Midbrain (tissue), 1 donor: ENCODE measurements around the gene RAB3D.
A peak's percentile ranks its signal among the peaks of the same experiment; 100 is the strongest.
"Not testable (repeated sequence)": the region's sequence is repeated elsewhere in the genome, so short reads cannot be mapped to it uniquely, and the experiment has no call there.

Experiments used
- DNase-seq: peaks from one replicate; lab custom pipeline; 2025; lab: John Stamatoyannopoulos, UW

Gene RAB3D

DNA sequence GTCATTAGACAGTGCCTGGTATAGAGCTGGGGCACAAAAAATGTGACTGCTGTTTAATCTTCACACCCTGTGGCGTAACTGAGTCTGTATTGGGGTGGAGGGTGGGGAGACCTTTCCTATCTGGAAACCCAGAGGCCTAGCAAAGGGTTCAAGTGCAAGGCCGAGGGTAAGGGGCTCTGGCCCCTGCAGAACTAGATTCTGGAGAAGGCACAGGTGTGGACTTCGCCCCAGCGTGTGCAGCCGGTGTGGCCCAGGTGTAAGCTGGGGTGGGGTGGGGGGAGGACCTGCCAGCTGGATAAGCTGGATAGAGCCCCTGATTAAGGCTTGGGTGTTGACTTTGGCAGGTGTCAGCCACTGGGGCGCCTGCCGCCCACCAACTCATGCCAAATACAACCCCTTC is 1.3 kb downstream of the RAB3D start:
- DNase-seq, result no peak

DNA sequence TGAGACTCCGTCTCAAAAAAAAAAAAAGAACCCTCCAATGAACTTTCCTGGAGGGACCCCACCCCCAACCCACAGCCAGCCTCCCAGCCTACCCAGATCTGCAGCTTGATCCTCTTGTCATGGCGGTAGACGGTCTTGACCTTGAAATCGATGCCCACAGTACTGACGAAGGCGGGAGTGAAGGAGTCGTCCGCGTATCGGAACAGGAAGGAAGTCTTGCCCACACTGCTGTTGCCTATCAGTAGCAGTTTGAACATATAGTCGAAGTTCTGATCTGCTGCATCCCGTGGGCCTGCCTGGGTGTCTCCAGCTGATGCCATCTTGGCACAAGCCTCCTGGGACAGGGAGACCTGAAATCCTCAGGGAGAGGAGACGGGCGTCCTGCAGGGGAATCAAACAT is 2.4 kb downstream of the RAB3D start:
- no peak for DNase-seq

DNA sequence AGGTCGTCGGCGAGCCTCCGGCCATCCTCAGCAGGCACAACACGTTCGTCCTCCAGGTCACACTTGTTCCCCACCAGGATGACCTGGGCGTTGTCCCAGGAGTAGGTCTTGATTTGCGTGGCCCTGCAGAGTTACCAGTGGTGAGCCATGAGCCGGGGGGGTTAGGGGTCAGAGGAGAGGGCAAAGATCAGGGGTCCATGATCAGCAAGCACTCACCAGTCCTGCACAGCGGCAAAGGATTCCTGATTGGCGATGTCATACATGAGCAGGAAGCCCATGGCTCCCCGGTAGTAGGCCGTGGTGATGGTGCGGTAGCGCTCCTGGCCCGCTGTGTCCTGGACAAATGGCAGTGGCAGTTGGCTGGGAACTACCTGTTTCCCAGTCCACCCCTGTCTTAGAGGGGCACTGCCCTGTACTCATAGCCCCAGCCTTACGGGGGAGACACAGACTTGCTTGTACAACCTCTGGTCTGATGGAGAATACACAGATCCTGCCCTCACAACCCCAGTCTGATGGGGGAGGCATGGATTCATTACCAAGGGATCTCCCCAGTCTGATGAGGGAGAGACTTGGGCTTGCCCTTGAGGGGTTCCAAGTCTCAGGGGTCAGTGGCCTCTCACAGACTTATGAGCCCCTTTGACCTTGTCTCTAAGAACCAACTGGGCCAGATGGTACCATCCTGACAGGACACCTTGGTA is 3.9 kb downstream of the RAB3D start:
- no peak for DNase-seq

DNA sequence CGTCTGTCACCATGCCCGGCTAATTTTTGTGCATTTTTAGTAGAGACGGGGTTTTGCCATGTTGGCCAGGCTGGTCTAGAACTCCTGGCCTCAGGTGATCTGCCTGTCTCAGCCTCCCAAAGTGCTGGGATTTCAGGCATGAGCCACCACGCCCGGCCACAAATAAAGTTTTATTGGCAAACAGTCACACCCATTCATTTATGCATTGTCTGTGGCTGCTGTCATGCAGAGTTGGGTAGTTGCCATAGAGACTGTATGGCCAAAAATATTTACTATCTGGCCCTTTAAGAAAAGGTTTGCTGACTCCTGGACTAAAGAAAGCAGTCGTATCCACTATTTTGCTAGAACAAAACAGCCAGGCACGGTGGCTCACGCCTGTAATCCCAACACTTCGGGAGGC is 5.6 kb downstream of the RAB3D start:
- DNase-seq, result not testable (repeated sequence)

DNA sequence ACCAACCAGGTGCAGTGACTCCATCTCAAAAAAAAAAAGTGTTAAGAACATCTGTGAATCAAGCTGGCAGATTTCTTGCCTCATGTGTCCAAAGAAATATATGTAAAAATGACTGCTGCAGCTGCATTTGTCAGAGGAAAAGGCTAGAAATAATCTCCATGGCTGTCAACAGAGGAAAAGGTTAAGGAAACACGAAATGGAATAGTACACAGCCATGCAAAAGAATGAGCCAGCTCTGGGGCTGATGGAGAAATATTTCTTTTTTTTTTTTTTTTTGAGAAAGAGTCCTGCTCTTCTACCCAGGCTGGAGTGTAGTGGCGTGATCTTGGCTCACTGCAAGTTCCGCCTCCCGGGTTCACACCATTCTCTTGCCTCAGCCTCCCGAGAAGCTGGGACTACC is 6.6 kb downstream of the RAB3D start:
- no peak for DNase-seq

DNA sequence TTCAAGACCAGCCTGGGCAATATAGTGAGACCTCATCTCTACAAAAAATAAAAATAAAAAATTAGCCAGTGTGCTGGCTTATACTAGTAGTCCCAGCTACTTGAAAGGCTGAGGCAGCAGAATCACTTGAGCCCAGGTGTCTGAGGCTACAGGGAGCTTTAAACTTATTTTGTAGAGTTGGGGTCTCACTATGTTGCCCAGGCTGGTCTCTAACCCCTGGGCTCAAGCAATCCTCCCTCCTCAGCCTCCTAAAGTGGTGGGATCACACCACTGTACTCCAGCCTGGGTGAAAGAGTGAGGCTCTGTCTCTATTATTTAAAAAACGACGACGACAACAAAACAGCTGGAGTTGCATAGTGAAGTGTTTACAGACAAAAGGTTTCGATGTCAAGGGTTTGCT is 8.0 kb downstream of the RAB3D start:
- no peak for DNase-seq

DNA sequence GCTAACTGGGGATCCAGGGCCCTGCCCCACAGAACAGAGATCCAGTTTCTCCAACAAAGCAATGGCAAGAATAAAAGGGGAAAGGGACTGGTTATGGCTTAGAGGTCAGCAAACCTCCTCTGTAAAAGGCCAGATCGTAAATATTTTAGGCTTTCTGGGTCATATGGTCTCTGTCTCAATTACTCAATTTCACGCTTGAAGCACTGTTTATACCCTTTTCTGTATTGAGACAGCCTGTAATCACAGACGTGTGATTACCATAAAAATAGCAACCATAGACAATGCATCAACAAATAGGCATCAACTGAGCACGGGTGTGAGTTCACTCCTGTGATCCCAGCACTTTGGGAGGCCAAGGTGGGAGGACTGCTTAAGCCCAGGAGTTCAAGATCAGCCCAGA is 9.3 kb downstream of the RAB3D start:
- no peak for DNase-seq

DNA sequence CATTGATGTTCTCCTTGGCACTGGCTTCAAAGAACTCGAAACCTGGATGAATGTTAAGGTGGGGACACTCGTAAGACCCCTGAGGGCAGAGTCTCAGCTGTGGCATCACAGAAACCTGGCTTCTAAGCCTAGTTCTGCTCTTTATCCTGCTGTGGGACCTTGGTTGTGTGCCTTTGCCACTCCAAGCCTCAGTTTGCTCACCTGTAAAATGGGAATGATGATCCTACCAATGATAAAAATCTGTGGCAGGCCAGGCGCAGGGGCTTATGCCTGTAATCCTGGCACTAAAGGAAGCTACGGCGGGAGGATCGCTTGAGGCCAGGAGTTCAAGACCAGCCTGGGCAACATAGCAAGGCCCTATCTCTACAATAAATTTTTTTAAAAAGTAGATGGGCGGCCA is 13.9 kb downstream of the RAB3D start:
- no peak for DNase-seq

DNA sequence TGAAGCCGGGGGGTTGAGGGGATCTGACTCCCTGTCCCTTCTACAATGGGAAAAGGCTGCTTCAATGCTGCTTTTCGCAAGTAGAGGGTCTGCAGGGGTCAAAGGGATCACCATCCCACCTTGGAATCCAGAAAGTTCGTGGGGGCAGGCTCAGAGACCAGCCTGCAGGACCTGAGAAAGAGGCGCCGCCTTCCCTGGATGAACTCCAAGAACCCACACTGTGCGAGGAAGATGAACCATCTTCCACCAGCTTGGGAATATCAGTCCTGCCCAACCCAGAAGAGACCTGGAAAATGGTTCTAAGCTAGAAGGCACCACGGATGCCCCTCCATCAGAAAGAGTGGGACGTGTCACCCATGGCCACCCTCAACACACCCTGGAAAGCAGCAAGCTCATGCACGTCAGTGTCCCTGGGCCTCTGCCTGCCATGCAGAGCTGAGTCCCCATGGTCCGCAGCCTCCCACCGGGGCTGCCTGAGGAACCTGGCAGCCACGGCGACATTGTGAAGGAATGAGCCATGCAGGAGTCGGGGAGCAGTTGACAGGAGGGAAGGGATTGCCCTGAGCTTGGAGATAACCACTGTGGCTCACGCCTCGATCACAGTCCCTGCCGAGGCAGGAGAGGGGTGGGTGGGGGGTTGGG is 14.6 kb downstream of the RAB3D start:
- no peak for DNase-seq

DNA sequence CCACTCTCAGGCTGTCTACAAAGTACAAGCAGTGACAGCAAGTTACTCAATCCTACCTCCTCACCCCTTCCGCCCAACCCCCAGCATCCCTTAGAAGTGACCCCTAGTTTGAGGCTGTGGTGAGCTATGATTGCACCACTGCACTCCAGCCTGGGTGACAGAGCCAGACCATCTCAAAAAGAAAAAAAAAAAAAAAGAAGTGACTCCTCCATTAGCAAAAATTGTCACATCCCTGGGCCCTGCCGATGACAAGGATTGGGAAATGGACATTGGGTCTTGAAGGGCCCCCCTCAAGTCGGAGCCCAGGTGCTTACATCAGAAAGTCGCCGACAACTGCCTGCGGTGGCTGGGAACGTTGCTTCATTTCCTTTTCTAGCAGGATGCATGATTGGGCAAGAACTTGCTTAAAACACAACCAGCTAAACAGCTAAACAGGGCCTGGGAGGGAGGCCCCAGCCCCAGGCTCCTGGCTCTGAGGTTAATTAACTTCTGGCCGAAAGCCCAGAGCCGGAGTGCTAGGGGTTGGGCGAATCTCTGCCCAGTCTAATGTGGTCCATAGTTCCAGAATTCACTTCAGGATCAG is 15.3 kb downstream of the RAB3D start:
- peak; percentile 66 for DNase-seq

DNA sequence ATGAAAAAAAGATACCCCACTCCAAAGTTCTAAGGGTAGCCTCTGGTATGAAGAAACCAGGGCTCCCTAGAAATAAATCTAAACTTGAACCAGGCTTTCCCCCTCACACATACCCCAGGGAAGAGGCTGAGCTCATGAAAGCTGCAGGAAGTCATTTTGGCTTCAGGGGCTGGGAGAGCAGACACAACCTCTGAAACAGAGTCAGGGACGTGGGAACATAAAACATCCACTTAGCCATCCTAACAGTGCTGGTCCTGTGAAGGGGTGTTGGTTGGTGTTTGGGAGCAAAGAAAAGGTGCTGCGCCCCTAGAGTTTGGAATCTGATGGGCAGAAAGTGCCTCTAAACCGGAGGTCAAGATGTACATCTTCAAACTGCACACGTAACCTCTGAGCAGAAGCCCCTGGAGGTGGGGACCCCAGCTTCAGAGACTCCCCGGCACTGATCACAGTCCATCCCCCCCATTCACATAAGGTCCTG is 15.8 kb downstream of the RAB3D start:
- no peak for DNase-seq

DNA sequence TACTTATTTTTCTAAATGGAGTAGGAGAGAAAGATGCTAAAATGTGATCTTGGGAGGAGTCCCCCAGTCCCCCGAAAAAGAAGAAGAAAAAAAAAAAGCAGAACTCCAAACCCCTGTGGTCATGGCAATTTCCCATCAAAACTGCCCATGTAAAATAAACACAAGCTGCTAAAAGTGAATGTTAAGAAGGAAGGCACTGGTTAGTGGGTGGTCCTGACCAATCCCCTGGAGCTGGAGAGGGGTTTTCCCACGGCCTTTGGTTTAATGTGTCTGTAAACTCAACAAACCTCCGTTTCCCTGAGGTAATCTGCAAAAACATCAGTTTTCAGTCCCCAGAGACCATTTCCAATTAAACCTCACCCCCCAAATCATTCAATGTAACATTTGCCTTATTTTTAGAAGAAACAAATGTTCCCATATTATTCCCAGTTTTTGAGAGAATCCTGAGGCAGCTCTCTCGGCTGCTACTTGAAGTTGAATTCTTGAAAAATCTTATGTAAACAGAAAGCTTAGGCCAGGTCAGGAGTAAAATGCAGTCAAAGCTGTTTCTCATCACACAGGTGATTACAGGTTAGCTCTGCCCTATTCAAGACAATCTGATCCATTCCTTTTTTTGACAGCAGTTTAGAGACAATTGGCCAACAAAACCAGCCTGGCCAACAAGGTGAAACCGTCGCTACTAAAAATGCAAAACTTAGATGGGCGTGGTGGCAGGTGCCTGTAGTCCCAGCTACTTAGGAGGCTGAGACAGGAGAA is 17.0 kb downstream of the RAB3D start:
- no peak for DNase-seq

DNA sequence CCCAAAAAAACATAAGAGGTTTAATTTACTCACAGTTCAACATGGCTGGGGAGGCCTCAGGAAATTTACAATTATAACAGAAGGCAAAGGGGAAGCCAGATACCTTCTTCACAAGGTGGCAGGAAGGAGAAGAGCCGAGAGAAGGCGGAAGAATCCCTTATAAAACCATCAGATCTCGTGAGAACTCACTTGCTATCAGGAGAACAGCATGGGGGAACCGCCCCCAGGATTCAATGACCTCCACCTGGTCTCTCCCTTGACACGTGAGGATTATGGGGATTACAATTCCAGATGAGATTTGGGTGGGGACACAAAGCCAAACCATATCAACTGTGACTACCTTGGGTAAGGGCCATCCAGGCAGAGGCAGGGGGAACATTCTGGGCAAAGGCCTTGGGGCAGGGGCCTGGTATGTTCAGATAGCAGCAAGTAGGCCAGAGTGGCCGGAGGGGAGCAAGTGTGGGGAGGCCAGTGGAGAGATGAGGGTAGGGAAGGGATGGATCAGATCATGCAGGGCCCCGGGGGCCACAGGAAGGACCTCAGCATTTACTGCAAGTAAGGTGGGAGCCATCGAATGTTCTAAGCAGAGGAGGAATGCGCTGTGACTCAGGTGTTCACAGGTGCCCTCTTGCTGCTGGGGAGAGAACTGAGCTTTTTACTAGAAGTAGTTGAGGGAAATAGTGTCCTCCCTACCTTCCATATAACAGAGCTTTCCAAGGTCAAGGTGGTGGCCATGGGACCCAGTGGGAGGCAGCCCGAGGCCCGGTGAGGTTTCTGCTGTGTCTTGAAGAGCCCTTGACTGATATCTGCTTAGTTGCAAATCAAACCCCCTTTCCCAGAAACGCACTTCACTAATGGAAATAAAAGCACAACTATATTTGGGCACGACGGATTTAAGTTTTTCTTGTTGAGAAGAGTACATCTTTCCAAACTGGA is 18.0 kb downstream of the RAB3D start:
- no peak for DNase-seq

DNA sequence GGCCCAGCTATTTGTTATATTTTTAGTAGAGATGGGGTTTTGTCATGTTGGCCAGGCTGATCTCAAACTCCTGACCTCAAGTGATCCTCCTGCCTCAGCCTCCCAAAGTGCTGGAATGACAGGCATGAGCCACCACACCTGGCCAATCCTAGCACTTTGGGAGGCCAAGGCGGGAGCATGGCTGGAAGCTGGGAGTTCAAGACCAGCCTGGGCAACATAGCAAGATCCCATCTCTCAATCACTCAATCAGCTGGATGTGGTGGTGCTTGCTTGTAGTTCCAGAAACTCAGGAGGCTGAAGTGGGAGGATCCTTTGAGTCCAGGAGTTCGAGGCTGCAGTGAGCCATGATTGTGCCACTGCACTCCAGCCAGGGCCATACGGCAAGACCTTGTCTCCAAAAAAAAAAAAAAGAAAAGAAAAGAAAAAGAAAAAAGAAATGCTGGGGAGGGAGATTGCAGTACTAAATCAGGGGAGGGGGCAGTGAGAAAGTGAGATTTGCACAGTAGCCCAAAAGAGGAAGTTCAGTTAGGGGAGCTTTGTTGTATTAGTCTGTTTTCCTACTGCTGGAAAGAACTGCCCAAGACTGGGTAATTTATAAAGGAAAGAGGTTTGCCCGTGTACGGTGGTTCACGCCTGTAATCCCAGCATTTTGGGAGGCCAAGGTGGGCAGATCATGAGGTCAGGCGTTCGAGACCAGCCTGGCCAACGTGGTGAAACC is 19.0 kb downstream of the RAB3D start:
- not testable (repeated sequence) for DNase-seq

DNA sequence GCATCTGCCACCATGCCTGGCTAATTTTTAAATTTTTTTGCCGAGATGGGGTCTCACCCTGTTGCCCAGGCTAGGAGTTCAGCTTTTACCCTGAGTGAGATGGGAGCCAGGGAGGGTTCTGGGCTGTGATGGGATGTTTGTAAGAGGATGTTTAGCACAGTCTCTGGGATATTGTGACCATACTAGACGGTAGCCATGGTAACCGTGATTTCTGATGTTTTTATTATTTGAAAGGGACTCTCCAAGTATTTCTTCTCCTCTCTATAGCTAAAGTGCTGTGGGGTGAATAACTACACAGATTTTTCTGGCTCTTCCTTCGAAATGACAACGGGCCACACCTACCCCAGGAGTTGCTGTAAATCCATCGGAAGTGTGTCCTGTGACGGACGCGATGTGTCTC is 33.1 kb downstream of the RAB3D start:
- no peak for DNase-seq

DNA sequence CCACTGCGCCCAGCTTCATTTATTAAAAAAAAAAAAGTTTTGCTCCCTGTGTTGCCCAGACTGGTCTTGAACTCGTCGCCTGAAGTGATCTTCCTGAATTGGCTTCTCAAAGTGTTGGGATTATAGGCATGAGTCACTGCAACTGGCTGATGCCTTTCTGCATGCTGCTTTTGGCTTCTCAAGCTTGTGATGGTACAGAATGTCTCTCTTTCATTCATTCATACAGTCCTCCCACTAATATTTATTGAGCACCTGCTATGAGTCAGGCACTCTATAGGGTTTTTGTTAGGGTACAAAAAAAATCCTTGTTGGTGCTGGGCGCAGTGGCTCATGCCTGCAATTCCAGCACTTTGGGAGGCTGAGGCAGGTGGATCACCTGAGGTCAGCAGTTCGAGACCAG is 34.5 kb downstream of the RAB3D start:
- no peak for DNase-seq

DNA sequence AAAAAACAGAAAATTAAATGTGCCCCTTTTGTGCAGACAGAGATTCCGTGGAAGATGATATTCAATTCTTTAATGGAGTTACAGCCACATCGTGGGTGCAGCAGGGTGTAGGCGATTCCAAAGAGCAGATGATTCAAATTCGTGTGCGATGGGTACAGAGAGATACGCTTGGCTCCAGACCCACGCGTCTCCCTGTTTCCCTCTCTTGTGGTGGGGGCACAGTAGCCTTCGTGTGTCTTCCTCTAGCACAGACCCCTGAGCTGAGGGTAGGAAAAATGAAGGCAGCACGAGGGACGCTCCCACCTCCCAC is 38.7 kb downstream of the RAB3D start:
- no peak for DNase-seq

DNA sequence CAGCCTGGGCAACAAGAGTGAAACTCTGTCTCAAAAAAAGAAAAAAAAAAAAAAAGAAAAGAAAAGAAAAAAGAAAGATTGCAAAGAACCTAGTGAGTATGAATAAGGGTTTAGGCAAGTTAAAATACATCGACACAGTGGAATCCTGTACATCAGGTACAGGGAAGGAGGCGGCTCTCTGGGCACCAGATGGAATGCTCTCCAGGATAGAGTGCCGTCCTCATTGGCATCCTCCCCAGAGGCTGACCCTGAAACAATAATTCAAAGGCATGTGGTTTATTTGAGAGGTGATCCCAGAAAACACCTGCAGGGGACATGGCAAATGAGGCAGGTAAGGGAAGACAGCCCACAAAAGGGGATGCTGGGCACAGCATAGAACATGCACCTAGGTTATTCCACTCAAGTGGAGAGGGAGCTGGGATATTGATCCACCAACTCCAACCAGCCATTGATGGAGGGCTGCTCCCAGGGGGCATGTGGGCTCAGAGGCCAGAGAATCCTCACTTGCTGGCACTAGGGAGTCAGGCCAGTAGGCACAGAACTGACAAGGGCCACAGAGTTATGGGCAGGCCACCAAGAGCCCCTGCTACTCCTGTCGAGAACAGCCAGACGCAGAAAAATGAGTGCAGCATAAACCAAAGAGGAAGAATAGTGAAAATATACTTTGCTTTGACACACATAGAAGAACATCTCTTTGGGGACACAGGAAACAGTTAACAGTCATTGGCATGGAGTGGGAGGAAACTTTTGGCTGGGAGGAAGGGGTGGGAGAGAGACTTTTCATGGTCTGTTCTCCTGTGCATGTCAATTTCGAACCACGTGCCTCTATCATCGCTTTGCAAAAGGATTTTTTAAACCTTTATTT is 39.3 kb downstream of the RAB3D start:
- no peak for DNase-seq

DNA sequence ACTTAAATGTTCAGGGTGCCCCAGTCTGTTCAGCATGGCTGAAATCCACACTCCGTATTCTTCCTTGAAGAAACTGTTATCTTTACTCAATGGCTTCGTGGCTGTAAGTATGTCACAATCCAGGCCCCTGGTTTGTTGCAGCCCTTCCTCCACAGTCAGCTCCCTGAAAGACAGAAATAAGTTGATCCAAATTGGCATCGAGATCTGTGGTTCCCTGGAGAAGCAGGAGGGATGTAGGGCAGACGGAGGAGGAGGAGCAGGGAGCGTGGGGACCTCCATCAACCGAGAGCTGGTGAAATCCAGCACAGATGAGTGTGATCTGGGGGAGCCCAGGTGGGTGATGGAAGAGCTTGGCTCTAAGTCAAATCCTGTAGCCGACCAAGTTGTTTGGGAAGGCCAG is 43.2 kb downstream of the RAB3D start:
- DNase-seq, result no peak

DNA sequence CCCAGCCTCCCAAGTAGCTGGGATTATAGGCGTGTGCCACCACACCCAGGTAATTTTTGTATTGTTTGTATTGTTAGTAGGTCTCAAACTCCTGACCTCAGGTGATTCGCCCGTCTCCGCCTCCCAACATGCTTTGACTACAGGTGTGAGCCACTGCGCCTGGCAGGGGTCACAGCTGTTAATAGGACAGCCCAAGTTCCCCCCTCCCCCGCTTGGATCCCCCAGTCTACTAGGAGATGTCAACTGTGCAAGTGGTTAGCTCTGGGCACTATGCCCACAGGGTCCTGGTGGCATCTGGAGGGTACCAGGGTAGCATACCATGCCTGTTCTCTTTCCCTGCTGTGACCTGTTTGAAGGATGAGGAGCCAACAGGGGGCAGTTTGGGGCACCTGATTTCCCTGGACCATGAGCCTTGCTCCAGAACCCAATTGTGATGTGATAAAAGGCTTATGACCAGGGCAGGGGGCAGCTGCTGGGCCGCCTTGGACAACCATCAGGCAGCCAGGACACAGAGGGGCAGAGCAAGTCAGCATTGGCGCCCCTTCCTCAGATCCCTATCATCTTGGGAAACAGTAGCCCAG is 43.7 kb downstream of the RAB3D start, which contains the start of gene TSPAN16:
Gene TSPAN16, plus strand, starts transcription at position 496 of the 581 bp plus-strand sequence. CDS start 138 bp downstream, outside the sequence.
- DNase-seq, result no peak
